HG02588 (cell line): ENCODE results near the gene EXOC3L1.

Source experiments
- ATAC-seq: cut with Tn5 transposase; IDR thresholded peaks from one replicate; pipeline ENCODE4 v1.9.1; 2021; ENCODE audit warnings: mild to moderate bottlenecking, moderate library complexity; ENCODE audit not compliant: unreplicated experiment

Gene EXOC3L1

DNA sequence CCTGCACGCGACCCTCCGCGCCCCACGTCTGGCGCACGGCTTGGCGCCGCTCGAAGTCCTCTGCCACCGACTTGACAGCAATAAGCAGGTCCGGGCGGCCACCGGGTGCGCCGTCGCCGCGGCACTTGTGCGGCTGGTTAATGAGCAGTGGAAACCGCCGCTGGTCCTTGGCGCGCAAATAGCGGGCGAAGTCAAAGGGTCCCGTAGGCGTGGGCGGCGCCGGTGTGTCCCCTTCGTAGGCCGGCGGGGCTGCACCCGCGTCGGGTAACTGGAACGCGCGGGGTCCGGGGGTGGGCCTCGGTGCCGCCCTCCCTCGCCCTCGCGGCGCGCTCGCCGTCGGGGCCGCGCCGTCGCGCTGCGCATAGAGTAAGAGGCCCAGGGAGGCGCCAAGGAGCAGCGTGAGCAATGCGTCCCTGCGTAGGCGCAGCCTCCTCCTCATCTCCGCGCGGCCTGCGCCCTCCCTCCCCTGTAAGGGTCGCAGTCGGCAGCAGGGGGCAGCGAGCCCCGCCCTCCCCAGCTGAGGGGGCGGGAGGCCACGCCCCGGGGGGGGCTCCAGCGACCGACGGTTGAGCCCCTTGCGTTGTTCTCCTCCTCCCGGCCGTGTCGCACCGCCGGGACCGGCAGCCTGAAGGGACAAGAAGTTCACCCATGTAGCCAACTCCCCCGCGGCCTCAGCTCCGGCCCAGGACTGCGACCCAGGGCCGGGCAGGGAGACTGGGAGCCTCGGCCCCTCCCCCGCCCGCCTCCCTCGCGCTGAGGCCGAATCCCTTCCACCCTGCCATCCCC, 39.7 kb downstream of the EXOC3L1 start:
- ATAC-seq: peak; percentile 50

DNA sequence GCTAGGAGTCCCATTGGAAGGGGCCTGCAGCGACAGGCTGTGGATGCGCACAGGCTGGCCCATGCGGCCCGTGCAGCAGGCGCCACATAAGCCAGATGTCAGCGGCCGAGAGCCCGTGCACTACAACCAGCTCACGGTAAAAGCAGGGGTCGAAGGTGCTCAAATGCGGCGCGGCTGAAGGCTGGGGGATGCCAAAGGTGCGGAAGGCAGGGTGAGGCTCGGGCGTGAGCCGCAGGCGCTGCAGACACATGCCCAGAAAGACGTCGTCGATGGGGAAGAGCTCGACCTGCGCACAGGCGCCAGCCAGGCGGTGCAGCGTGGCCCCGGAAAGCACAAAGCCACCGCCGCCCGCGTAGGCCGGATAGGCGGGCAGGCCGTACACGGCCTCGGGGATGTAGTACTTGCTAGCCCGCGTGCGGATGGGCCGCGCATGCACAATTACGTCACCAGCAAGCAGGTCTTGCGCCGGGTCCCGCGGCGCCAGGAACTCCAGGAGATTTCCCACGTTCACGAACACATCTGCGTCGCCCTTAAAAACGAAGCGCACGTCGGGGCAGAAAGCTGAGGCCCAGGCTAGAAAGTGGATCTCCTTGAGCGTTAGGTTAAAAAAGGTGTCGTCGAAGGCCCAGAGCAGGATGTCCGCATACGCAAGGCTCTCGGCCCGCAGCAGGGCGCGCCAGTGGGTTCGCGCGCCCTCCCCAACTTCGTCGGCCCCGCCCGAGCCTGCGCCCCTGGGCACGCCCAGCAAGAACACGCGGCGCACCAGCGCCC, 40.5 kb downstream of the EXOC3L1 start:
- ATAC-seq: no peak

DNA sequence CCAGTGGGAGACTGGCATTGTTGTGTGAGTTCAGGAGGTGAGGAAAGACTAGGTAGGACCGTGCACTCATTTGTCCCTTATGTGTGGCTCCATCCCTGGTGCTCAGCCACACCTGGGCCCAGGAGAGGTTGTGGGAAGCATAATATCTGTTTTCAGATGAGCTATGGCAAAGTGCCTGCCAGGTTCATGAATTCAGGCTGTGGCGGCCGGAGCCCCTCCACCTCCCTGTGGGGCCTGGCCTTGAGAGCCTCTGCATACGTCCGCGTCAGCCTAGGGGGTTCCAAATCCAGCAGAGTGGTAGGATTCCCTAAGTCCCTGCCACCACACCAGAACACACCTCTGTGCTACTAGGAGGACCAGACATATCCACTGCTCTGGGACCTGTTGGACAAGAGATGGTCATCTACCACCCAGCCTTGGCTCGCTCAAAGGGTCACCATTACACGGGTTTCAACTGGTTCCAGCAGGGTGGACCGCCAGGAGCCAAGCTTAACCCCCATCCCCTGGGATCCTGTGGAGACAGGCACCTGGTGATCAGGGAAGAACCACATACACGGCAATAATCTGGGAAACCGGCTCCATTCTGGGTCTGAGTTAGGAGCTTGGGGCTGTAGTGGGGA, 41.2 kb downstream of the EXOC3L1 start:
- no peak for ATAC-seq

DNA sequence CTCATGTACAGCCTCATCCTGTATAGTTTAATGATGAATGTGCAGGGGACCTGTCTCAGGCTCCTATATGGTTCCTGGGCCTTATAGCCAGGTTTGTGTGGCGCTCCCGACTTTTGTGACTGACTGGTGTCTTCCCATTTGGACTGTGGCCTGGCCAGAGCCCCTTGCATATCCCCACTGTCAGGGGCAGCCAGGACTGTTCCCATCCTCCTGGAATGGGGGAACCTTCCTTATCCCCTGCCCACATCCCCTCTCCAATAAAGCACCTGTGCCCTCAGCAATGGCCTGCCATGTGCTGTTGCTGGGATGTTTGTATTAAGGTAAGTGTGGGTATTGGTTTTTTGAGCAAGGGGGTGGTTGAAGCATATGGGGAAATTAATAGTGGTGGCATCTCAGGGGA, 41.7 kb downstream of the EXOC3L1 start:
- no peak for ATAC-seq

DNA sequence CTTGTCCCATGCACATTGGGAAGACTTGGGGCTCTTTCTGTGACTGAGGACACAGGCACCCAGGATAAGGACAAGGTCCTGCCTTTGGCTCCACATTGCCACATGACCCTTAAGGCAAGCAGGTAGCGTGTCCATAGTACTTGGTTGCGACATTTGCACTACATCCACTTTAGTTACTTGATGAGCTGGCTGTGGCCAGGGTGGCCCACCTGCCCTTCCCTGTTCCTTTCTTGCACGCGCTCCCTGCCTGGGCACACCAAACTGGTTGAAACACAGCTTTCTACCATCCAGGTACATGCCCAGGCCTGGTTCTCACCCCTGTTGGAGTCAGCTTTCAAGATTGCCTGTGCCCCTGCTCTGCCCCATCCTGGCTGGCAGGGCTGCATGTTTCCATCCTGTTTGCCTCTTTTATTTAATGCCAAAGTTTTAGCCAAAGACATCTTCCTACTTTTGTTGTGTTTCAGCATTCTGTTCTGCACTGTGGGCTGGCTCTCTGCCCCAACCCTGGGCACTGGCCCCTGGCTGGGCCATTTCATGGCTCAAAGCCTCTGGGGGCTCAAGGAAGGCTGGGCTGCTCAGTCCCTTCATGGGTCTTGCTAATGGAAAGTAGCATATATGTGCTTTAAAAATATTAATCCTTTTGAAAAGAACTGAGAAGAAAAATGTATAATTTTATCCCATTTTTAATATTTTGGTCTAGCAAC, 42.3 kb downstream of the EXOC3L1 start:
- no peak for ATAC-seq

DNA sequence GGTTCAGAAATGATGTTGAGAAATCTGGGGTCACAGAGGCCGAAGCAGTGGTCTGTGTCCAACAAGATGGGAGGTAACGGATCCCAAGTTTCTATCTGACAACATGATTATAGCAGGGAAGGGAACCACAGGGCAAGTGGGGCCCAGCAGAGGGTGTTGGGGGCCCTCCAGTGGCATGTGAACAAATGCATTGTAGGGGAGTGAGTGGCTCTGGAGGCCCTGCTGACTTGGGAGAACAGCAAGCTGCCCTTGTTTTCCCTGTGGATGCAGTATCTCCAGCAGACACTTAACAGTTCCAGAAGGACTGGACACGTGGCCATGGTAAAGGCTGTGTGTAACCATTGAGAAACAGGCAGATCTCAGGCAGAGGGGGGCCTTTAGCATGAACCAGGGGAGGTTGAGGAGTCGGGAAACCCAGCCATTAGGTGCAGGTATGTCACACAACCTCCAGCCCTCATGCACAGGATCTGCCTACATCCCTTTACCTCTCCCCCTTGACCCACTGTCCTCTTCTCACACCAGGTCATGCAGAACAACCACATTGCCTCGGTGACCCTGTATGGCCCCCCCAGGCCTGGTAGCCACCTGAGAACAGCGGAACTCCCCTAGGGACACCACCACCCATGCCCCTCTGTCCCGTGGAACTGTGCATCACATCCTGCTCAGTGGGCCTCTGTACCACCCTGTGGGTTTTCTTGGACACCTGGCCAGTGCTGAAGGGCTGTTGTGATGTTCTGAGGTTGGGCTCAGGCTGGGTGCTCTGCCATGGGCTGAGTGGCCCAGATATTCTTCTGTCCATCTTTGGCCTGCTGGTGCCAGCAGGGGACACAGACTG, 43.2 kb downstream of the EXOC3L1 start:
- ATAC-seq: no peak

DNA sequence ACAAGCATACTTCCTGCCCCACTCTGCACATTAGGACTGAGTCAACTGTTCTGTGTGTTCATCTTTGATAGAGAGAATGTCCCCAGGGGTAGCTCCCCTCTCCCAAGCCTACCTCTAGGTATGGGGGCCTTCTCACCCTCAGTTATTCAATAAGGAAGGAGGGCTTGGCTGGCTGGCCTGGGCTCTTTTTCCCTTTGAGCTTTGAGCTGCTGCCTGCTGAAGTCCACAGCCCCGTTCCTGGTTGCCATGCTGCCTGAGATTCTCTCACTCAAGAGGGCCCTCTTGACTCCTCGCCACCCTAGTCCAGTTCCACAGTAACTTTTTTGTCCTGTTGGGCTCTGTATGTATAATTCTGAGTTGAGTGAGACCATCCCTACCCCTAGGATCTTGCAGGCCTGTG, 44.2 kb downstream of the EXOC3L1 start:
- ATAC-seq: no peak

DNA sequence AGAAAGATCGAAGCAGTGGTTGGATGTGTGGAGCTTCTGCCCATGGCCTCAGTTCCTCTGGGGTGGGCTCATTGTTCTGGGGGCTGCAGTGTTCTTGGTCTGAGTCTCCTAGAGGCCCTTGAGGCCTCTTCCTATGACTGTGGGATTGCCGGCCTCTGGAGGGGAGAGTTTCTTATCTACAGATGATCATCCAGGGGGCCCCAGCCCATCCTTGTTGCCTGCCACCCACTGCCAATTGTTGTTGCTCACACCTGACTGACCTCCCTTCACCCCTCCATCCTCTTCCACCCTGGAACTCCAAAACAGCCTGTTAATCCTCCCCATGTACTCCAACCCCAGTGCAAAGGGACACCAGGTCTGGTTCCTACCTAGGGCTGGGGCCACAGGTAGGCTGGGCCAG, 45.0 kb downstream of the EXOC3L1 start:
- no peak for ATAC-seq

DNA sequence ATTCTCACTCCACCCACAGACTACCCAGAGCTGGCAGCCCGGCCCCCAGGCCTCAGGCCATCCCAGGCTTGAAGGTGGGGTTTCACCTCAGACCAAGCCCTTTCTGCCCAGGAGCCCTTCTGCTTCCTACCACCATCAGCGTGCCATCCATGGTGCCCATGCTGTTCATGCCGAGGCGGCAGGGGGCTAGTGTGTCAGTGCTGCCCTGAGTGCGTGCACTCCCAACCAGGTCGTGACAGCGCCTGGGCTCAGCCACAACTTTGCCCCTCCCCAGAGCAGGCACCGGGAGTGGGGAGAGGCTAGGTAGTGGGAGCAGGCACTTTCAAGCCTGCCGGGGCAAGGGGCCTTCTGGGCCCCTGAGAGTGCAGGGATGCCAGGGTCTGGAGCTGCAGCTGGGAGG, 47.6 kb downstream of the EXOC3L1 start:
- no peak for ATAC-seq

DNA sequence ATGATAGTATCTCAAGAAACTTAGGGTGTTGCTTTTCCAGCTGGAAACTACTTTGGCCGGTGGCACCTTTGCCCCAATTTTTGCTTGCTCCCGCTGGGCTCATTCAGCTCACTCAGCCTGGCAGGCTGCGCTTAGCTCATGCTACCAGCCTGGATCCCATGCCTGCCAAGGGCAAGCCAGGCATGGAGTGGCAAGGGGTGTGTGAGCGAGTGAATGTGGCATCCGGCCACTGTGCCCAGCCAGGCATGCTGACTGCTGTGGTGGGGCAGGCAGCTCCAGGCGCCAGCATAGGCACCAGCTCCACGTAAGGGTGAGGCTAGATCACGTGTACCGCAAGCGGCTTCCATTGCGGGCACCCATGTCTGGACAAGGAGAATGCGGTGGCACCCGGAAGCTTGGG, 48.5 kb downstream of the EXOC3L1 start:
- no peak for ATAC-seq

DNA sequence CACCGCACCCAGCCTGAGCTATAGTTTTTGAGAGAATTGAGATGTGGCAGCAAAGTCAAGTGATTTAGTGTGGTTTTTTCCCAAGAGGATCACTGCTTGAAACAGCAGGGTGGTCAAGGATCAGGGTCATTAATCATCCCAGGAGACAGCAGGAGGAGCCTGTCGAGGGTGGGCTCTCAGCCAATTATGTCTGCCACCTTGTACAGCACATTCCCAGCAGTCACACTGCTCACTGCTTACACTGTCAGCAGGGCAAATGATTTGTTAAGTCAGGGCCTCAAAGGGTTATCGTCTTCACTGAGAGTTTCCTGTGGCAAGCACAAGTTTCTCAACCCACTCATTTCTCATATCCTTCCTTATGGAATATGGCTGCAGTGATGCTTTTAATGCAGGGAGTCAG, 52.3 kb downstream of the EXOC3L1 start:
- ATAC-seq: no peak
